ENCODE data around the gene DOK4.

DNA sequence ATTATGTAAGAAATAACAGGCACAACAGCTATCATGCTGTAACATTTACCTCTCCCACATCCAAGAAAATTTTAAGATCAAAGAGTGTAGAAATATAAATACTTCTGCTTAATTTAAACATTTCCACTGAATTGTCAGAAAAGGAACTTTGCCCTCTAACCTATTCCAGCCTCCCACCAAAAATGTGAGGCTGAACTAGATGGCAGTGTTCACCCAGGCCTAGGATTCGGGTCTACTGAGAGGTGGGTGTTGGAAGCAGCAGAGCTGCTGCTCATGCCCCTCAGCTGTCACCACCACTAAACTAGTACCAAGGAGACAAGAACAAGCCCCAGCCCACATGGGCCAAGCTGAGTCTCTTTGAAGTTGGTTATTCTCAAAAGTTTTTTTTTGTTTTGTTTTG, 50.5 kb downstream of the DOK4 start:
- TF ChIP-seq, protein P1, sequence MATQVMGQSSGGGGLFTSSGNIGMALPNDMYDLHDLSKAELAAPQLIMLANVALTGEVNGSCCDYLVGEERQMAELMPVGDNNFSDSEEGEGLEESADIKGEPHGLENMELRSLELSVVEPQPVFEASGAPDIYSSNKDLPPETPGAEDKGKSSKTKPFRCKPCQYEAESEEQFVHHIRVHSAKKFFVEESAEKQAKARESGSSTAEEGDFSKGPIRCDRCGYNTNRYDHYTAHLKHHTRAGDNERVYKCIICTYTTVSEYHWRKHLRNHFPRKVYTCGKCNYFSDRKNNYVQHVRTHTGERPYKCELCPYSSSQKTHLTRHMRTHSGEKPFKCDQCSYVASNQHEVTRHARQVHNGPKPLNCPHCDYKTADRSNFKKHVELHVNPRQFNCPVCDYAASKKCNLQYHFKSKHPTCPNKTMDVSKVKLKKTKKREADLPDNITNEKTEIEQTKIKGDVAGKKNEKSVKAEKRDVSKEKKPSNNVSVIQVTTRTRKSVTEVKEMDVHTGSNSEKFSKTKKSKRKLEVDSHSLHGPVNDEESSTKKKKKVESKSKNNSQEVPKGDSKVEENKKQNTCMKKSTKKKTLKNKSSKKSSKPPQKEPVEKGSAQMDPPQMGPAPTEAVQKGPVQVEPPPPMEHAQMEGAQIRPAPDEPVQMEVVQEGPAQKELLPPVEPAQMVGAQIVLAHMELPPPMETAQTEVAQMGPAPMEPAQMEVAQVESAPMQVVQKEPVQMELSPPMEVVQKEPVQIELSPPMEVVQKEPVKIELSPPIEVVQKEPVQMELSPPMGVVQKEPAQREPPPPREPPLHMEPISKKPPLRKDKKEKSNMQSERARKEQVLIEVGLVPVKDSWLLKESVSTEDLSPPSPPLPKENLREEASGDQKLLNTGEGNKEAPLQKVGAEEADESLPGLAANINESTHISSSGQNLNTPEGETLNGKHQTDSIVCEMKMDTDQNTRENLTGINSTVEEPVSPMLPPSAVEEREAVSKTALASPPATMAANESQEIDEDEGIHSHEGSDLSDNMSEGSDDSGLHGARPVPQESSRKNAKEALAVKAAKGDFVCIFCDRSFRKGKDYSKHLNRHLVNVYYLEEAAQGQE (IDR thresholded peaks at IDR 0.05), result no peak
- TF ChIP-seq, protein P2, sequence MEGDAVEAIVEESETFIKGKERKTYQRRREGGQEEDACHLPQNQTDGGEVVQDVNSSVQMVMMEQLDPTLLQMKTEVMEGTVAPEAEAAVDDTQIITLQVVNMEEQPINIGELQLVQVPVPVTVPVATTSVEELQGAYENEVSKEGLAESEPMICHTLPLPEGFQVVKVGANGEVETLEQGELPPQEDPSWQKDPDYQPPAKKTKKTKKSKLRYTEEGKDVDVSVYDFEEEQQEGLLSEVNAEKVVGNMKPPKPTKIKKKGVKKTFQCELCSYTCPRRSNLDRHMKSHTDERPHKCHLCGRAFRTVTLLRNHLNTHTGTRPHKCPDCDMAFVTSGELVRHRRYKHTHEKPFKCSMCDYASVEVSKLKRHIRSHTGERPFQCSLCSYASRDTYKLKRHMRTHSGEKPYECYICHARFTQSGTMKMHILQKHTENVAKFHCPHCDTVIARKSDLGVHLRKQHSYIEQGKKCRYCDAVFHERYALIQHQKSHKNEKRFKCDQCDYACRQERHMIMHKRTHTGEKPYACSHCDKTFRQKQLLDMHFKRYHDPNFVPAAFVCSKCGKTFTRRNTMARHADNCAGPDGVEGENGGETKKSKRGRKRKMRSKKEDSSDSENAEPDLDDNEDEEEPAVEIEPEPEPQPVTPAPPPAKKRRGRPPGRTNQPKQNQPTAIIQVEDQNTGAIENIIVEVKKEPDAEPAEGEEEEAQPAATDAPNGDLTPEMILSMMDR (IDR thresholded peaks at IDR 0.05; ENCODE audit: low read depth, low read length, missing input control), result no peak
- TF ChIP-seq, protein P3, sequence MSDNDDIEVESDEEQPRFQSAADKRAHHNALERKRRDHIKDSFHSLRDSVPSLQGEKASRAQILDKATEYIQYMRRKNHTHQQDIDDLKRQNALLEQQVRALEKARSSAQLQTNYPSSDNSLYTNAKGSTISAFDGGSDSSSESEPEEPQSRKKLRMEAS (IDR thresholded peaks at IDR 0.05), result no peak
- TF ChIP-seq YY1 (IDR thresholded peaks at IDR 0.05), result no peak
- TF ChIP-seq, protein P4, sequence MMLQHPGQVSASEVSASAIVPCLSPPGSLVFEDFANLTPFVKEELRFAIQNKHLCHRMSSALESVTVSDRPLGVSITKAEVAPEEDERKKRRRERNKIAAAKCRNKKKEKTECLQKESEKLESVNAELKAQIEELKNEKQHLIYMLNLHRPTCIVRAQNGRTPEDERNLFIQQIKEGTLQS (IDR thresholded peaks at IDR 0.05), result no peak
- no peak for TF ChIP-seq FOXA1 (IDR thresholded peaks at IDR 0.05)
- TF ChIP-seq RXRA (IDR thresholded peaks at IDR 0.05), result no peak
- no peak for TF ChIP-seq EGR1 (IDR thresholded peaks at IDR 0.05; ENCODE audit: low read depth in 2 of 2)
- no peak for TF ChIP-seq RAD21 (IDR thresholded peaks at IDR 0.05)
- TF ChIP-seq GABPA (IDR thresholded peaks at IDR 0.05 in 1 of 2, conservative IDR thresholded peaks at IDR 0.05 in 1 of 2), result no peak
